SK-N-MC (cell line): ENCODE measurements around the gene SEPTIN12.

Source experiments
- EZH2 ChIP-seq: fragments of 200-600 bp; sonication (generic); IDR thresholded peaks from one replicate; pipeline ENCODE4 v1.6.1; 2017; ENCODE audit warnings: antibody characterized with exemption
- FOXP2 ChIP-seq: optimal IDR thresholded peaks from 2 replicates; pipeline ENCODE3; 2011; ENCODE audit warnings: mild to moderate bottlenecking, moderate library complexity; ENCODE audit not compliant: insufficient read depth; ENCODE audit errors: extremely low read length, control extremely low read depth
- POLR2AphosphoS5 ChIP-seq: IDR thresholded peaks from 2 replicates; pipeline ENCODE4 v1.6.1; 2012; ENCODE audit warnings: mild to moderate bottlenecking, low read depth, low read length, borderline replicate concordance

DNA sequence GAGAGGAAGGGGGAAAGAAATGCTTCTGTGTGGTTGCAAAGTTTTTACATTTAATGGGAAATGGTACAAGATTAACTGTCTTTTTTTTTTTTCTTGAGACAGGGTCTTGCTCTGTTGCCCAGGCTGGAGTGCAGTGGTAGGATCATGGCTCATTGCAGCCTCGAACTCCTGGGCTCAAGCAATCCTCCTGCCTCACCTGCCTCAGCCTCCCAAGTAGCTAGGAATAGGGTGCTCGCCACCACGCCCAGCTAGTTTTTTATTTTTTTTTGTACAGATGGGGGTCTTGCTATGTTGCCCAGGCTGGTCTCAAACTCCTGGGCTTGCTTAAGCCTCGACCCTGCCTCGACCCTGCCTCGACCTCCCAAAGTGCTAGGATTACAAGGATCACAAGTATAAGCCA is 18.1 kb upstream of the SEPTIN12 start:
- TF ChIP-seq FOXP2 (no peak), EZH2 (no peak), POLR2AphosphoS5 (no peak)
